ENCODE measurements around the gene IGF1R.

DNA sequence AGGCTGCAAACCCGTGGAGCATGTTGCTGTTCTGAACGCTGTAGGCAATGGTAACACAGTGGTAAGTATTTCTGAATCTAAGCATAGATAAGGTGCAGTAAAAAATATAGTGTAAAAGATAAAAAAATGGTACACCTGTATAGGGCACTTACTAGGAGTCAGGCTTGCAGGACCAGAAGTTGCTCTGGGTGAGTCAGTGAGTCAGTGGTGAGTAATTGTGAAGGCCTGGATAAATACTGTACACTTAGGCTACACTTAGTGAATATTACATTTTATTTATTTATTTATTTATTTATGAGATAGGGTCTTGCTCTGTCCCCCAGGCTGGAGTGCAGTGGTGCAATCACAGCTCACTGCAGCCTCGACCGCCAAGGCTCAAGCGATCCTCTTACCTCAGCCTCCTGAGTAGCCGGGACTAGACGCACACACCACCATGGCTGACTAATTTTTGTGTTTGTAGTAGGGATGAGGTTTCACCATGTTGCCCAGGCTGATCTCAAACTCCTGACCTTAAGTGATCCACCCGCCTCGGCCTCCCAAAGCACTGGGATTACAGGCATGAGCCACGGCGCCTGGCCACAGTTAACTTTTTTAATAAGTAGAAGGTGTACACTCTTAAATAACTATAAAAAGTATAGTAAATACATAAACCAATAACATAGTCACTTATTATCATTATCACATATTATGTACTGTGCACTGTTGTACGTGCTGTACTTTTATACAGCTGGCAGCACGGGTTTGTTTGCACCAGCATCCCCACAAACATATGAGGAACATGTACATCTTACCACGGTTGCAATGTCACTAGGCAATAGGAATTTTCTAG is 155.1 kb downstream of the IGF1R start:
- TF ChIP-seq POLR2AphosphoS5 (IDR thresholded peaks at IDR 0.05) (no peak), EP300 (IDR thresholded peaks at IDR 0.05) (no peak), POLR2A (IDR thresholded peaks at IDR 0.05) (no peak)
- TF ChIP-seq, protein P1, sequence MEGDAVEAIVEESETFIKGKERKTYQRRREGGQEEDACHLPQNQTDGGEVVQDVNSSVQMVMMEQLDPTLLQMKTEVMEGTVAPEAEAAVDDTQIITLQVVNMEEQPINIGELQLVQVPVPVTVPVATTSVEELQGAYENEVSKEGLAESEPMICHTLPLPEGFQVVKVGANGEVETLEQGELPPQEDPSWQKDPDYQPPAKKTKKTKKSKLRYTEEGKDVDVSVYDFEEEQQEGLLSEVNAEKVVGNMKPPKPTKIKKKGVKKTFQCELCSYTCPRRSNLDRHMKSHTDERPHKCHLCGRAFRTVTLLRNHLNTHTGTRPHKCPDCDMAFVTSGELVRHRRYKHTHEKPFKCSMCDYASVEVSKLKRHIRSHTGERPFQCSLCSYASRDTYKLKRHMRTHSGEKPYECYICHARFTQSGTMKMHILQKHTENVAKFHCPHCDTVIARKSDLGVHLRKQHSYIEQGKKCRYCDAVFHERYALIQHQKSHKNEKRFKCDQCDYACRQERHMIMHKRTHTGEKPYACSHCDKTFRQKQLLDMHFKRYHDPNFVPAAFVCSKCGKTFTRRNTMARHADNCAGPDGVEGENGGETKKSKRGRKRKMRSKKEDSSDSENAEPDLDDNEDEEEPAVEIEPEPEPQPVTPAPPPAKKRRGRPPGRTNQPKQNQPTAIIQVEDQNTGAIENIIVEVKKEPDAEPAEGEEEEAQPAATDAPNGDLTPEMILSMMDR (IDR thresholded peaks at IDR 0.05) = no peak
